ENCODE measurements around the gene STARD7. TPM values are rescaled to one million over a fixed set of nuclear protein-coding genes. Genes with fewer than 3 reads are reported as not detected.

STARD7 gene
- total RNA-seq, 2 donors from 2014 or later, result 68.5 to 91.3 TPM

DNA sequence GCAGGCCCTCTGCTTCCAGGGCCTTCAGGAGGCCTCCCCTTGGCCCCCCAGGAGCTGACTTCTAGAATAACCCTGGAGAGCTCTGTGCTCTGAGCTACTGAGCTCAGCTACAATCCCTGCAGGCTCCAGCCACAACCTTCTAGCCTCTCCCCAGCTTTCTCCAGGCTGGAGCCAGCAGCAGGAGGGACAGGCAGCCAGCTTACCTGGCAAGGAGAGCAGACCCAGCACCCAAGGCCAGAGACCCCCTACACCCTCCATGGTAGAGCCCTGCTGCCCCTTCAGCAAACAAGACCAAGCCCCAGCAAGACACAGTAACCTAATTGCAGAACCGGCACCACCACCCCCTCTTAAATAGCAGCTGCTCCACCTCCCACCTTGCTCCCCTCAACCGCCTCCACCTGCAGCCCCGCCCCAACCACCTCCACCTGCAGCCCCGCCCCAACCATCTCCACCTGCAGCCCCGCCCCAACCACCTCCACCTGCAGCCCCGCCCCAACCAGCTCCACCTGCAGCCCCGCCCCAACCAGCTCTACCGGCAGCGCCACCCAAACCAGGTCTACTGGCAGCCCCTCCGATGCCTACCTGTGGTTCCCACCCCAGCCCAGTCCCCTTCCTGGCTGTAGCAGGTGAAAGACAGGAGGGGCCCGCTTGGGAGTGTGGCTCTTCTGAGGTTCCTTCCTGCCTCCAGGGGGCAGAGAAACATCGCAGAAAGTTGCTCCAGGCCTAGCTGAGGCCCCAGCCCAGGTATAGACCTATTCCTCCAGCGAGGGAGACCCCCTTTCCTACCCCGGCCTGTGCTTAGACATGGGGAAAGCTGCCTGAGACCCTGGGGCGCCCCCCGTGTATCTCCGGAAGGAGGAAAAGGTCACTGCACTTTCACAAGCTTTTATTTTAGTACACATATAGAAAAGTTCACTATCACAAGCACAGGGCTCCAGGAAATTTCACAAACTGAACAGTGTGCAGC lies 70.2 kb downstream of the STARD7 start, which contains the start of gene ASTL:
TSS of gene ASTL (minus strand) at position 324 of the 967 bp plus-strand sequence. CDS start at position 258, 66 bp downstream.
- H3K27ac ChIP-seq, result peak within 1 kb of the TSS in 1 of 4 donors; percentile 18
- DNase-seq (peak; percentile 74 to 81 (median 77)), ATAC-seq (peak; percentile 76)
- peaks cover 9% of the 10 kb centered on the region for H3K4me1 ChIP-seq
- no peaks in the 10 kb centered on the region for H3K36me3 ChIP-seq (replicated peaks in 1 of 2; ENCODE audit: insufficient read depth in 1 of 2, low read depth in 2 of 2)
- no peaks in the 10 kb centered on the region for H3K27me3 ChIP-seq
- H3K9me3 ChIP-seq, result no peaks in the 10 kb centered on the region
- TF ChIP-seq POLR2A (IDR thresholded peaks at IDR 0.05), result no peak
- TF ChIP-seq, protein P1, sequence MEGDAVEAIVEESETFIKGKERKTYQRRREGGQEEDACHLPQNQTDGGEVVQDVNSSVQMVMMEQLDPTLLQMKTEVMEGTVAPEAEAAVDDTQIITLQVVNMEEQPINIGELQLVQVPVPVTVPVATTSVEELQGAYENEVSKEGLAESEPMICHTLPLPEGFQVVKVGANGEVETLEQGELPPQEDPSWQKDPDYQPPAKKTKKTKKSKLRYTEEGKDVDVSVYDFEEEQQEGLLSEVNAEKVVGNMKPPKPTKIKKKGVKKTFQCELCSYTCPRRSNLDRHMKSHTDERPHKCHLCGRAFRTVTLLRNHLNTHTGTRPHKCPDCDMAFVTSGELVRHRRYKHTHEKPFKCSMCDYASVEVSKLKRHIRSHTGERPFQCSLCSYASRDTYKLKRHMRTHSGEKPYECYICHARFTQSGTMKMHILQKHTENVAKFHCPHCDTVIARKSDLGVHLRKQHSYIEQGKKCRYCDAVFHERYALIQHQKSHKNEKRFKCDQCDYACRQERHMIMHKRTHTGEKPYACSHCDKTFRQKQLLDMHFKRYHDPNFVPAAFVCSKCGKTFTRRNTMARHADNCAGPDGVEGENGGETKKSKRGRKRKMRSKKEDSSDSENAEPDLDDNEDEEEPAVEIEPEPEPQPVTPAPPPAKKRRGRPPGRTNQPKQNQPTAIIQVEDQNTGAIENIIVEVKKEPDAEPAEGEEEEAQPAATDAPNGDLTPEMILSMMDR (IDR thresholded peaks at IDR 0.05), result peak; percentile 7 to 65 (median 63)
- 2 to 6% methylated on average over 8 to 17 of the region's 17 CpGs for WGBS, 2 donors
- intact Hi-C loops (cut with DNase I), result no loop called here
- no peak within 1 kb of the TSS for H3K4me3 ChIP-seq

DNA sequence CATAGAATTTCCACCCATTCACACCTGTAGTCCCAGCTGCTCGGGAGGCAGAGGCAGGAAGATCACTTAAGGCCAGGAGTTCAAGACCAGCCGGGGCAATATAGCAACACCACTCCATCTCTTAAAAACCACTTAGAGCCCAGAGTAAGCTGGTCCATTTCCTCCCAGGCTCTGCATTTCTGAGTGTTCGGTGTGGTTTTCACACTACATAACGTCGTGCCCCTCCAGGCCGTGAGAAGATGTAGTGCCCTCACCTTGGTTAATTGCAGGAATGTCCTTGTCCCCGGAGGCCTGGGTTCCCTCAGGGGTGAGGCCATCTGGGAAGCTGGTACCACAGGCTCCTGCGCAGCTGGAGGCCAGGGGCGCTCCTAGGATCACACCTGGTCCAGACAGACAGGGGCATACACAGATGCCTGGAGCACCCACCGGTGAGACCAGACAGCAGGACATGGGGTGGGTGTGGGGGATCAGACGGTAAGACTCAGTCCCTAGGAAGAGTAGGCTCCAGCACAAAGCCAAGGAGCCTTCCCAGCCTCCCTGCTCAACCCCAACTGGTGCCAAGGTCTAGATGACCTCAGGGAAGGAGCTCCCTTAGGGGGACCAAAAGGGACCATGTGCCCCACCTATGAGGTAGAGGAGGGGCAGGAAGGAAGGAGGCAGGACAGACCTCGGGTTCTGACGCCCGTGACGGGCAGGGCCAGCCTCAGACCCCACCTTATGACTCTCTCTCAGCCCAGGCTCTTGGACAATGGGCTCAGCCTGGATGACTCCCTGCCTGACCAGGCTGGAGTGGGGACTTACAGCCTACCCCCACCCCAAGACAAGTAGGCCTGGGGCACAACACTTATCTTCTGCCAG lies 71.1 kb downstream of the STARD7 start:
- TF ChIP-seq POLR2A (IDR thresholded peaks at IDR 0.05), result no peak
- TF ChIP-seq, protein P1 (IDR thresholded peaks at IDR 0.05), result no peak
- no peak overlapping the region for H3K27ac ChIP-seq
- 78 to 79% methylated on average over 10 to 14 of the region's 15 CpGs for WGBS, 2 donors
- intact Hi-C loops (cut with DNase I), result no loop called here
- H3K4me3 ChIP-seq, result no peak overlapping the region
- H3K36me3 ChIP-seq (replicated peaks in 1 of 2; ENCODE audit: insufficient read depth in 1 of 2, low read depth in 2 of 2), result no peaks in the 10 kb centered on the region
- peaks cover 9% of the 10 kb centered on the region for H3K4me1 ChIP-seq
- H3K27me3 ChIP-seq, result no peaks in the 10 kb centered on the region
- no peak for ATAC-seq
- no peak for DNase-seq
- no peaks in the 10 kb centered on the region for H3K9me3 ChIP-seq

DNA sequence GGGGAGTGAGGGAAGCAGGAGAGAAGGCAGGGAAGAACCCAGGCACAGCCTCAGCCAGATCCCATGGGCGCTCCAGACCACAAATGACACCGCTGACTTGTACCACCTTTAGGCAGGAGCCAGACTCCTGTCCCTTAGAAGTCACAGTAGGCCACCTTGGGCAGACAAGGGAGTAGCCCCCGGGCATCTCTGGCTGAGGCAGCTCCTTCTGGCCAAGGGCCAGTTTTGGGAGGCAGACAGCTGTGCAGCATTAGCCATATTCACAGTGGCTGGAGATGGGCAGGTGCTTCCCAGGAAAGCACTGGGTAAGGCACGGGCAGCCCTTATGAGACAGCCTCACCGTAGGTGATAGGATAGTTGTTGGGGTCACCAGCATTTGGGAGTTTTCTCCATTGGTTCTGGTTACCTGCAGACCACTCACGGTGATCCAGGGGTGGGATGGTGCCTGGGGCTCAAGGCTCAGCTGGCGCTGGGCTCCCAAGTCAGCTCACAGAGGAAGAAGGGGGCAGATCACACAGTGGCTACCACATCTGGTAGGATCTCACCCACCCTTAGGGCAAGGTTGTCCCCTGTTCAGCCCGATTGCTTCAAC lies 72.4 kb downstream of the STARD7 start:
- Histone ChIP-seq H3K4me1 (peaks cover 9% of the 10 kb centered on the region), H3K4me3 (no peak overlapping the region), H3K27me3 (no peaks in the 10 kb centered on the region), H3K27ac (no peak overlapping the region), H3K9me3 (no peaks in the 10 kb centered on the region), H3K36me3 (replicated peaks in 1 of 2; ENCODE audit: insufficient read depth in 1 of 2, low read depth in 2 of 2) (no peaks in the 10 kb centered on the region)
- ATAC-seq (no peak), DNase-seq (no peak)
- 69 to 82% methylated on average over 8 of the region's 8 CpGs for WGBS, 2 donors
- intact Hi-C loops (cut with DNase I), result no loop called here
- TF ChIP-seq POLR2A (IDR thresholded peaks at IDR 0.05), result no peak
- TF ChIP-seq, protein P1 (IDR thresholded peaks at IDR 0.05), result no peak

DNA sequence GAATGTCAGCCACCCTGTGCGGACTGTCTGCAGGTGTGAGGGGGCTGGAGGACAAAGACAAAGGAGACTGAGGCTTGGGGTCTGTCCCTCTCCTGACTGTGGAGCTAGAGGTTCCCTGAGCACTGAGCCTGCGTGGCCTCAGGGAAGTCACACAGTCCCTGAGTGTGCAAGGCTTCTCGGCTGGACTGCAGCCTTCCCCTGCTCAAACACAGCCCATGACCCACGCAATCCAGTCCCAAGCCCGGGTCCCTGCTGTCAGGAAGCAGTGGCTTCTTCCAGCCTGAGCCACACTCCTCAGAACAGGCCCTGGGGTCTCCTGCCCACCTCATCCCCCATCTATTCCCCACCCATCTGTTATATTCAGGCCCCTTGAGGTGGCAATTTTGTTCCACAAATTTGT lies 73.0 kb downstream of the STARD7 start:
- Histone ChIP-seq H3K36me3 (replicated peaks in 1 of 2; ENCODE audit: insufficient read depth in 1 of 2, low read depth in 2 of 2) (no peaks in the 10 kb centered on the region), H3K4me3 (no peak overlapping the region), H3K4me1 (peaks cover 9% of the 10 kb centered on the region), H3K27me3 (no peaks in the 10 kb centered on the region), H3K9me3 (no peaks in the 10 kb centered on the region), H3K27ac (no peak overlapping the region)
- intact Hi-C loops (cut with DNase I), result no loop called here
- no peak for TF ChIP-seq POLR2A (IDR thresholded peaks at IDR 0.05)
- TF ChIP-seq, protein P1 (IDR thresholded peaks at IDR 0.05), result no peak
- ATAC-seq (no peak), DNase-seq (no peak)
- 61 to 91% methylated on average over 5 of the region's 5 CpGs for WGBS, 2 donors

Measured in body of pancreas (tissue), 4 donors.